Neural cell (in vitro differentiated cells): ENCODE measurements around the gene DMRTA1. TPM values are rescaled to one million over a fixed set of nuclear protein-coding genes. Genes with fewer than 3 reads are reported as not detected.
"Not testable (repeated sequence)": the region's sequence is repeated elsewhere in the genome, so short reads cannot be mapped to it uniquely, and the experiment has no call there.

Experiments used
- H2AFZ ChIP-seq: fragments of 200-600, 300-800 bp; sonication (generic), shearing (Covaris generic); 2 replicates; pipeline ENCODE4 v1.6.0; 2014; ENCODE audit warnings: low read depth, mild to moderate bottlenecking, antibody characterized with exemption, low read length, moderate library complexity
- H3F3A ChIP-seq: fragments of 200-600 bp; shearing (Covaris generic); 2 replicates; pipeline ENCODE4 v1.6.1; 2016; ENCODE audit warnings: mild to moderate bottlenecking, moderate library complexity, mixed read lengths, antibody characterized with exemption, low read length; ENCODE audit not compliant: insufficient read depth, poor library complexity, severe bottlenecking
- H3K27ac ChIP-seq: fragments of 200-600, 300-800 bp; sonication (generic), shearing (Covaris generic); 2 replicates; pipeline ENCODE4 v1.5.1; 2014; ENCODE audit warnings: mild to moderate bottlenecking, low read length, moderate library complexity
- H3K27me3 ChIP-seq: fragments of 300-800, 200-600 bp; sonication (generic), shearing (Covaris generic); 2 replicates; pipeline ENCODE4 v1.6.0; 2014; ENCODE audit warnings: mild to moderate bottlenecking, low read depth, low read length, moderate library complexity; ENCODE audit not compliant: insufficient read depth
- H3K36me3 ChIP-seq: fragments of 300-800, 200-600 bp; sonication (generic), shearing (Covaris generic); 2 replicates; pipeline ENCODE4 v1.5.1; 2014; ENCODE audit warnings: mild to moderate bottlenecking, antibody characterized with exemption, low read length, moderate library complexity; ENCODE audit not compliant: insufficient read depth
- H3K4me2 ChIP-seq: fragments of 300-800, 200-600 bp; sonication (generic), shearing (Covaris generic); 2 replicates; pipeline ENCODE4 v1.6.0; 2014; ENCODE audit warnings: mild to moderate bottlenecking, low read length
- H3K4me3 ChIP-seq: fragments of 300-800, 200-600 bp; sonication (generic), shearing (Covaris generic); 2 replicates; pipeline ENCODE4 v1.5.1; 2014; ENCODE audit warnings: mild to moderate bottlenecking, low read length, moderate library complexity
- H3K79me2 ChIP-seq: fragments of 200-600 bp; shearing (Covaris generic); replicated peaks from 2 replicates; pipeline ENCODE4 v1.6.0; 2014; ENCODE audit warnings: mild to moderate bottlenecking, low read length, moderate library complexity; ENCODE audit not compliant: insufficient read depth
- H3K9ac ChIP-seq: fragments of 300-800, 200-600 bp; sonication (generic), shearing (Covaris generic); 2 replicates; pipeline ENCODE4 v1.6.1; 2016; ENCODE audit warnings: mild to moderate bottlenecking, low read length, mixed read lengths
- H3K9me2 ChIP-seq: fragments of 200-600 bp; shearing (Covaris generic); 2 replicates; pipeline ENCODE4 v1.6.1; 2016; ENCODE audit warnings: mild to moderate bottlenecking, low read length, mixed read lengths; ENCODE audit not compliant: insufficient read depth
- H3K9me3 ChIP-seq: fragments of 200-600, 300-800 bp; sonication (generic), shearing (Covaris generic); 2 replicates; pipeline ENCODE4 v1.6.1; 2016; ENCODE audit warnings: mild to moderate bottlenecking, mixed run types, low read length, moderate library complexity, mixed read lengths
- H4K20me1 ChIP-seq: fragments of 200-600 bp; shearing (Covaris generic); 2 replicates; pipeline ENCODE4 v1.6.1; 2016; ENCODE audit warnings: mild to moderate bottlenecking, mixed run types; ENCODE audit not compliant: insufficient read depth
- CTCF ChIP-seq: fragments of 450-650 bp; IDR thresholded peaks from 2 replicates; pipeline ENCODE4 v1.5.1; 2014; ENCODE audit warnings: antibody characterized with exemption, mild to moderate bottlenecking, moderate library complexity; ENCODE audit not compliant: poor library complexity, severe bottlenecking
- EP300 ChIP-seq: fragments of 450-650 bp; conservative IDR thresholded peaks from 2 replicates; pipeline ENCODE4 v1.6.1; 2014; ENCODE audit warnings: antibody characterized with exemption, mild to moderate bottlenecking, moderate library complexity; ENCODE audit not compliant: poor library complexity, severe bottlenecking
- EZH2 ChIP-seq: fragments of 200-600, 300-800 bp; shearing (Covaris generic), sonication (generic); IDR thresholded peaks from 2 replicates; pipeline ENCODE4 v1.6.1; 2014; ENCODE audit warnings: antibody characterized with exemption, low read length, borderline replicate concordance, mild to moderate bottlenecking; ENCODE audit not compliant: insufficient read depth, poor library complexity, severe bottlenecking
- MXI1 ChIP-seq: fragments of 450-650 bp; conservative IDR thresholded peaks from 2 replicates; pipeline ENCODE4 v1.6.1; 2014; ENCODE audit warnings: antibody characterized with exemption, mild to moderate bottlenecking; ENCODE audit not compliant: poor library complexity, severe bottlenecking
- POLR2AphosphoS5 ChIP-seq: IDR thresholded peaks from 2 replicates; pipeline ENCODE4 v1.6.1; 2012
- RAD21 ChIP-seq: fragments of 450-650 bp; conservative IDR thresholded peaks from 2 replicates; pipeline ENCODE4 v1.6.1; 2014; ENCODE audit warnings: antibody characterized with exemption, mild to moderate bottlenecking, moderate library complexity
- REST ChIP-seq: IDR thresholded peaks from 2 replicates; pipeline ENCODE4 v1.6.1; 2012; ENCODE audit warnings: borderline replicate concordance
- SMC3 ChIP-seq: fragments of 450-650 bp; conservative IDR thresholded peaks from 2 replicates; pipeline ENCODE4 v1.6.1; 2014; ENCODE audit warnings: antibody characterized with exemption, mild to moderate bottlenecking, moderate library complexity; ENCODE audit not compliant: poor library complexity
- TAF1 ChIP-seq: IDR thresholded peaks from 2 replicates; pipeline ENCODE4 v1.6.1; 2012; ENCODE audit warnings: low read depth
- polyA plus RNA-seq: library from polyadenylated mRNA; depleted of rRNA; stranded (reverse); fragments of >200 nt; gene quantifications from 2 replicates; pipeline ENCODE4 v1.2.3, GENCODE V29; 2014

DMRTA1 gene
- polyA plus RNA-seq, 1 donor from 2014 or later = 0.64 TPM

DNA sequence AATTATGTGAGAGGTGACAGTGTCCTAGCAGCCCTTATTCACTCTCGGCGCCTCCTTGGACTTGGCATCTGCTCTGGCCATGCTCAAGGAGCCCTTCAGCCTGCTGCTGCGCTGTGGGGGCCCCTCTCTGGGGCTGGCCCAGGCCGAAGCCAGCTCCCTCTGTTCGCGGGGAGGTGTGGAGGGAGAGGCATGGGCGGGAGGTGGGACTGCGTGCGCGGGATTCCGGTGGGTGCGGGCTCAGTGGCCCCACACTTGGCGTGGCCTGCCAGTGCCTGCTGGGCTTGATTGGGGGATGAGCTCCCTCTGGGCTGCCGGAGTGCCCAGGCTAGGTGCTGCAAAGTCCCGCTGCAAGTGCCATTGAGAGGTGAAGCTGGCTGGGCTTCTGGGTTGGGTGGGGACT is 12.9 kb upstream of the DMRTA1 start:
- Histone ChIP-seq H3K36me3 (no peaks in the 10 kb centered on the region), H3K27me3 (no peaks in the 10 kb centered on the region), H3K9me3 (no peaks in the 10 kb centered on the region), H4K20me1 (no peaks in the 10 kb centered on the region), H3K9ac (no peak overlapping the region), H3K4me2 (no peak overlapping the region), H3K27ac (no peak overlapping the region), H3F3A (no peaks in the 10 kb centered on the region), H2AFZ (no peak overlapping the region), H3K4me3 (no peak overlapping the region), H3K79me2 (no peaks in the 10 kb centered on the region), H3K9me2 (no peaks in the 10 kb centered on the region)
- TF ChIP-seq TAF1 (no peak), MXI1 (no peak), EZH2 (no peak), REST (no peak), EP300 (no peak), CTCF (no peak), POLR2AphosphoS5 (no peak), SMC3 (no peak), RAD21 (no peak)

GRCh38 chr9:22435252-22435651 is 11.4 kb upstream of the DMRTA1 start:
- H2AFZ ChIP-seq, H3K9ac ChIP-seq, H3K4me2 ChIP-seq: not testable (repeated sequence)

GRCh38 chr9:22437461-22438067 is 9.1 kb upstream of the DMRTA1 start:
- H3K27ac ChIP-seq, H3K79me2 ChIP-seq, H3K36me3 ChIP-seq, H3K9me3 ChIP-seq, H4K20me1 ChIP-seq, H3K4me3 ChIP-seq, H3K9ac ChIP-seq, H2AFZ ChIP-seq, H3K27me3 ChIP-seq, H3K9me2 ChIP-seq, H3F3A ChIP-seq, H3K4me2 ChIP-seq: not testable (repeated sequence)

More at GRCh38 chr9:22435252-22435651, 11.4 kb upstream of the DMRTA1 start:
- not testable (repeated sequence) for H3K4me3 ChIP-seq, H3K9me2 ChIP-seq, H3K79me2 ChIP-seq, H3F3A ChIP-seq, H3K9me3 ChIP-seq, H3K27ac ChIP-seq, H3K36me3 ChIP-seq, H4K20me1 ChIP-seq, H3K27me3 ChIP-seq
